KMS-11 (cell line): ENCODE results near the gene STXBP3.

Experiments
- H2AFZ ChIP-seq: fragments of 200-600 bp; sonication (generic); 2 replicates; pipeline ENCODE4 v1.6.1; 2016; ENCODE audit warnings: antibody characterized with exemption, mixed run types, low read depth
- H3K27ac ChIP-seq: fragments of 200-600 bp; sonication (generic); 2 replicates; pipeline ENCODE4 v1.6.1; 2016; ENCODE audit warnings: mild to moderate bottlenecking, mixed run types
- H3K27me3 ChIP-seq: fragments of 200-600 bp; sonication (generic); 2 replicates; pipeline ENCODE4 v1.6.1; 2017; ENCODE audit warnings: mild to moderate bottlenecking, low read depth, mixed run types, moderate library complexity; ENCODE audit not compliant: insufficient read depth
- H3K36me3 ChIP-seq: fragments of 200-600 bp; sonication (generic); 2 replicates; pipeline ENCODE4 v1.6.1; 2017; ENCODE audit warnings: mild to moderate bottlenecking, mixed run types; ENCODE audit not compliant: insufficient read depth
- H3K4me1 ChIP-seq: fragments of 200-600 bp; sonication (generic); 2 replicates; pipeline ENCODE4 v1.6.1; 2016; ENCODE audit warnings: mild to moderate bottlenecking, low read depth, mixed run types; ENCODE audit not compliant: poor library complexity, severe bottlenecking
- H3K4me2 ChIP-seq: fragments of 200-600 bp; sonication (generic); 2 replicates; pipeline ENCODE4 v1.7.0; 2016; ENCODE audit warnings: mild to moderate bottlenecking, mixed run types
- H3K4me3 ChIP-seq: fragments of 200-600 bp; sonication (generic); IDR thresholded peaks from 2 replicates; pipeline ENCODE4 v1.6.1; 2017; ENCODE audit warnings: low read depth, low read length, mixed read lengths; ENCODE audit not compliant: insufficient read depth
- H3K79me2 ChIP-seq: fragments of 200-600 bp; sonication (generic); 2 replicates; pipeline ENCODE4 v1.6.1; 2016; ENCODE audit warnings: low read depth, mixed run types; ENCODE audit not compliant: insufficient read depth
- H3K9ac ChIP-seq: fragments of 200-600 bp; sonication (generic); 2 replicates; pipeline ENCODE4 v1.6.1; 2016; ENCODE audit warnings: mild to moderate bottlenecking, mixed run types
- H4K20me1 ChIP-seq: fragments of 200-600 bp; sonication (generic); 2 replicates; pipeline ENCODE4 v1.6.1; 2016; ENCODE audit warnings: mild to moderate bottlenecking, mixed run types; ENCODE audit not compliant: insufficient read depth
- TF ChIP-seq, protein P1 (sequence below): fragments of 200-600 bp; sonication (generic); conservative IDR thresholded peaks from 2 replicates; pipeline ENCODE4 v1.6.1; 2017; ENCODE audit warnings: low read depth, mild to moderate bottlenecking, antibody characterized with exemption, low read length, moderate library complexity, mixed read lengths

The STXBP3 gene

DNA sequence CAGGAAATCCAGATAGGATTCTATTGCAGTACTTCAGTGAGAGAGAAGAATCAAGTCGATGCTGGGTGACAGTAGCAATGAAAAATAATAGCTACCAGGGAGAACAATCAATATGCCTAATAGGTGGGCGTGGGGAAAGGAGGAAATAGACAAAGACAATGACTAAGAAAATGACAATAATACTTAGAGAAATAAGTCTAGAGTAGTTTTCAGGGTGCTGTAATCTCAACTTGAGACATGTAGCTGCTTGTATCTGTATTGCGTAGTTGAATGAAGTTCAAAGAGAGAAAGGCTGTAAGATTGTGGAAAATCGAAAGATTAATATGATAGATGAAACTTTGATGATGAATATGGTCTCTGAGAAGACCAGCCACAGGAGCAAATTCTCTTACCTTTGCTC, 2.6 kb downstream of the STXBP3 start:
- TF ChIP-seq, protein P1, sequence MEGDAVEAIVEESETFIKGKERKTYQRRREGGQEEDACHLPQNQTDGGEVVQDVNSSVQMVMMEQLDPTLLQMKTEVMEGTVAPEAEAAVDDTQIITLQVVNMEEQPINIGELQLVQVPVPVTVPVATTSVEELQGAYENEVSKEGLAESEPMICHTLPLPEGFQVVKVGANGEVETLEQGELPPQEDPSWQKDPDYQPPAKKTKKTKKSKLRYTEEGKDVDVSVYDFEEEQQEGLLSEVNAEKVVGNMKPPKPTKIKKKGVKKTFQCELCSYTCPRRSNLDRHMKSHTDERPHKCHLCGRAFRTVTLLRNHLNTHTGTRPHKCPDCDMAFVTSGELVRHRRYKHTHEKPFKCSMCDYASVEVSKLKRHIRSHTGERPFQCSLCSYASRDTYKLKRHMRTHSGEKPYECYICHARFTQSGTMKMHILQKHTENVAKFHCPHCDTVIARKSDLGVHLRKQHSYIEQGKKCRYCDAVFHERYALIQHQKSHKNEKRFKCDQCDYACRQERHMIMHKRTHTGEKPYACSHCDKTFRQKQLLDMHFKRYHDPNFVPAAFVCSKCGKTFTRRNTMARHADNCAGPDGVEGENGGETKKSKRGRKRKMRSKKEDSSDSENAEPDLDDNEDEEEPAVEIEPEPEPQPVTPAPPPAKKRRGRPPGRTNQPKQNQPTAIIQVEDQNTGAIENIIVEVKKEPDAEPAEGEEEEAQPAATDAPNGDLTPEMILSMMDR, result no peak

DNA sequence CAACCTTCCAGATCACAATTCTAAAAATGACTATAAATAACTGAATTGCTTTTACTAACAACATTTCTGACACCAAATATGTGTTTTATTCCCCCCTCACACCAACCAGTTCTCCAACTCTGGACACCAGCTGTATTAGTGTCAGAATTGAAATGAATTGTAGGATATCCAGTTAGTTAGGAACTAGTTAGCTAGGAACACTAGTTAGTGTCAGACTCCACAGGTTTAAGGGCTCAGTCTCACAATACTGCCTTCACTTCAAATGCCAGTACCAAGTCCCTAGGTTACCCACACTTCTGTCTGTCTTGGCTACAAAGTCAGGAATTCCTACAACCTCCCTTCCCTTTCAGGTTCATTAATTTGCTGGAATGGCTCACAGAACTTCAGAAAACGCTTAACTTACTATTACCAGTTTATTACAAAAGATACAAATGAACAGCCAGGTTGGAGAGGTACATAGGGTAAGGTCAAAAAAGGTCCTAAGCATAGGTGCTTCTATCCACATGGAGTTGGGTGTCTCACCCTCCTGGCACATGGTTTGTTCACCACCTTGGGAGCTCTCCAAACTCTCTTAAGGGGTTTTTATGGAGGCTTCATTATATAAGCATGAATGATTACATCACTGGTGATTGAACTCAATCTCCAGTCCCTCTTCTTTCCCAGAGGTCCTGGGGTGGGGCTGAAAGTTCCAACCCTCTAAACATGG, 4.2 kb downstream of the STXBP3 start:
- no peaks in the 10 kb centered on the region; the same call in 1 of the 2 replicates for H3K79me2 ChIP-seq
- H3K36me3 ChIP-seq, result no peaks in the 10 kb centered on the region
- no peaks in the 10 kb centered on the region for H4K20me1 ChIP-seq
- H3K9ac ChIP-seq, result no peak overlapping the region
- TF ChIP-seq, protein P1, result no peak
- H3K4me3 ChIP-seq, result no peak overlapping the region
- H3K27me3 ChIP-seq, result no peaks in the 10 kb centered on the region
- no peak overlapping the region for H3K4me2 ChIP-seq
- no peak overlapping the region for H2AFZ ChIP-seq
- peaks cover 11% of the 10 kb centered on the region for H3K4me1 ChIP-seq
- no peak overlapping the region for H3K27ac ChIP-seq

More for the DNA sequence above, 2.6 kb downstream of the STXBP3 start:
- Histone ChIP-seq H3K4me1 (peaks cover 11% of the 10 kb centered on the region), H3K36me3 (no peaks in the 10 kb centered on the region), H3K27me3 (no peaks in the 10 kb centered on the region), H3K9ac (no peak overlapping the region), H2AFZ (no peak overlapping the region), H3K27ac (no peak overlapping the region), H4K20me1 (no peaks in the 10 kb centered on the region), H3K4me3 (no peak overlapping the region), H3K4me2 (no peak overlapping the region), H3K79me2 (no peaks in the 10 kb centered on the region; the same call in 1 of the 2 replicates)

DNA sequence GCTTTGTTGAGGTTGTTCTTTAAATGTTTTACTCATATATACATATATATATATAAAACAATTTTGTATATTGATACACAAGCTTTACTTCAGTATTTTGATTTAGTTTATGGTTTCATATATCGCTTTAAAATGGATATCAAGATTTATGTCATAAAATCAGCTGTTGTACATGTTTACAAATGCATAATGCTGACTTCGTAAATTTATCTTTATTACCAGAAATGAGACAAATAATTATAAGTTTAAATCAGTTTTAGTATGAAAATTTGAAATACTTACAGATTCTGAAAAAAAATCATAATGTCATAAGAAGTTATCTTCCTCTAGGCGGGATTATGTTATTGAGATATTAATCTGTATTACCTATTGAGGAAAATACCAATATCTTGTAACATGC, 6.9 kb downstream of the STXBP3 start:
- TF ChIP-seq, protein P1, result no peak
- H3K9ac ChIP-seq, result no peak overlapping the region
- no peaks in the 10 kb centered on the region for H4K20me1 ChIP-seq
- no peak overlapping the region for H2AFZ ChIP-seq
- no peak overlapping the region for H3K4me3 ChIP-seq
- H3K79me2 ChIP-seq, result no peaks in the 10 kb centered on the region
- H3K27me3 ChIP-seq, result no peaks in the 10 kb centered on the region
- no peaks in the 10 kb centered on the region for H3K36me3 ChIP-seq
- no peak overlapping the region for H3K4me2 ChIP-seq
- H3K27ac ChIP-seq, result no peak overlapping the region
- no peaks in the 10 kb centered on the region for H3K4me1 ChIP-seq

DNA sequence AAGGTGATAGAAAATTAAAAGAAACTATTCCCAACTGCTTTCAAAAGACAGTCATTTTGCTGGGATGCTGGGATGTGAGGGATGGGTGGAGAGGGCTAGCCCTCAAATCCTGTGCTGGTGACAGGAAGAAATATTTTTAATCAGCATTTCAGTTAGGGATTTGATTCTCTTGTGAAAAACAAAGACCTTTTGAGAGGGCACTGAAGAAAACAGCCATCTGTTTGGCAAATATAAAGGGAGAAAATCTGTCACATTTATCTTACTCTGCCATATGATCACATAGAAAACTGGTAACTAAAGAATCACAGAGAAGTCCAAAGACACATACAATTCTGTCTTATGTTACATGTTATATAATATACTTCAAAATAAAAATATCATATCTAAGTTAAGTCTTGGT, 12.3 kb downstream of the STXBP3 start:
- Histone ChIP-seq H3K4me1 (no peaks in the 10 kb centered on the region), H3K79me2 (no peaks in the 10 kb centered on the region), H3K4me2 (no peak overlapping the region), H2AFZ (no peak overlapping the region), H3K9ac (no peak overlapping the region), H3K27ac (no peak overlapping the region), H3K27me3 (no peaks in the 10 kb centered on the region), H3K36me3 (no peaks in the 10 kb centered on the region), H3K4me3 (no peak overlapping the region), H4K20me1 (no peaks in the 10 kb centered on the region)
- TF ChIP-seq, protein P1, result no peak
